ENCODE results near the gene GPR31.
"Not testable (repeated sequence)": the region's sequence is repeated elsewhere in the genome, so short reads cannot be mapped to it uniquely, and the experiment has no call there.

GPR31 gene

GRCh38 chr6:167167699-167168098 is 9.9 kb upstream of the GPR31 start:
- not testable (repeated sequence) for DNase-seq (ENCODE audit: low spot score)

- no peak for DNase-seq (ENCODE audit: low spot score)
Measured at GRCh38 chr6:167165858-167166471, 8.2 kb upstream of the GPR31 start.

GRCh38 chr6:167164261-167164660 is 6.5 kb upstream of the GPR31 start:
- no peak for DNase-seq (ENCODE audit: low spot score)

- no peak for DNase-seq (ENCODE audit: low spot score)
Measured at GRCh38 chr6:167163476-167164011, 5.8 kb upstream of the GPR31 start.

- no peak for DNase-seq (ENCODE audit: low spot score)
Measured at GRCh38 chr6:167162591-167162990, 4.8 kb upstream of the GPR31 start.

- DNase-seq (ENCODE audit: low spot score): no peak
Measured at GRCh38 chr6:167161851-167162467, 4.2 kb upstream of the GPR31 start.

GRCh38 chr6:167157414-167157813 is 366 bp downstream of the GPR31 start:
- DNase-seq (ENCODE audit: low spot score): no peak

- DNase-seq (ENCODE audit: low spot score): no peak
Measured at GRCh38 chr6:167154895-167155294, 2.9 kb downstream of the GPR31 start.

GRCh38 chr6:167154291-167154690 is 3.5 kb downstream of the GPR31 start:
- no peak for DNase-seq (ENCODE audit: low spot score)

- DNase-seq (ENCODE audit: low spot score): no peak
Measured at GRCh38 chr6:167153521-167153959, 4.2 kb downstream of the GPR31 start.

- no peak for DNase-seq (ENCODE audit: low spot score)
Measured at GRCh38 chr6:167152862-167153261, 4.9 kb downstream of the GPR31 start.

- DNase-seq (ENCODE audit: low spot score): no peak
Measured at GRCh38 chr6:167151648-167152047, 6.1 kb downstream of the GPR31 start.

- DNase-seq (ENCODE audit: low spot score): no peak
Measured at GRCh38 chr6:167150941-167151549, 6.7 kb downstream of the GPR31 start.

GRCh38 chr6:167148997-167149396 is 8.8 kb downstream of the GPR31 start:
- no peak for DNase-seq (ENCODE audit: low spot score)

GRCh38 chr6:167148021-167148420 is 9.8 kb downstream of the GPR31 start:
- no peak for DNase-seq (ENCODE audit: low spot score)

GRCh38 chr6:167146977-167147376 is 10.8 kb downstream of the GPR31 start:
- no peak for DNase-seq (ENCODE audit: low spot score)

GRCh38 chr6:167146135-167146534 is 11.6 kb downstream of the GPR31 start:
- no peak for DNase-seq (ENCODE audit: low spot score)

- no peak for DNase-seq (ENCODE audit: low spot score)
Measured at GRCh38 chr6:167145461-167145860, 12.3 kb downstream of the GPR31 start.

GRCh38 chr6:167143041-167143440 is 14.7 kb downstream of the GPR31 start:
- DNase-seq (ENCODE audit: low spot score): no peak

- DNase-seq (ENCODE audit: low spot score): no peak
Measured at GRCh38 chr6:167142433-167142761, 15.4 kb downstream of the GPR31 start.

- peak; percentile 37 for DNase-seq (ENCODE audit: low spot score)
Measured at GRCh38 chr6:167141667-167142432, 15.9 kb downstream of the GPR31 start.

All from SK-N-DZ (cell line).